Keratinocyte (primary cell): ENCODE data around the gene GANAB. TPM values are rescaled to one million over a fixed set of nuclear protein-coding genes. Genes with fewer than 3 reads are reported as not detected.
A peak's percentile ranks its signal among the peaks of the same experiment; 100 is the strongest.

Experiments used
- DNase-seq: peaks from one replicate; pipeline ENCODE4 v3.0.0-alpha.2; 2011; ENCODE audit warnings: low read depth, missing footprints, low spot score
- FAIRE-seq: peaks from 2 replicates; lab custom pipeline; 2011; peaks lifted over from hg19 to GRCh38; lab: Jason Lieb, UNC
- H2AFZ ChIP-seq: 2 replicates; pipeline ENCODE4 v1.6.0; 2012; ENCODE audit warnings: low read length, control low read depth, inconsistent platforms; ENCODE audit not compliant: control insufficient read depth
- H3K27ac ChIP-seq: 2 replicates; pipeline ENCODE4 v1.5.1; 2011; ENCODE audit warnings: low read length; ENCODE audit not compliant: control insufficient read depth, insufficient read depth
- H3K27me3 ChIP-seq: 3 replicates; pipeline ENCODE4 v1.6.0; 2011; ENCODE audit warnings: low read length; ENCODE audit not compliant: control insufficient read depth, insufficient read depth; ENCODE audit errors: extremely low read depth
- H3K36me3 ChIP-seq, 2 experiments: 2 replicates in 1 of 2; 3 replicates in 1 of 2; pipeline ENCODE4 v1.5.1; 2011; ENCODE audit warnings: low read length in 2 of 2, mild to moderate bottlenecking in 1 of 2; ENCODE audit not compliant: control insufficient read depth in 2 of 2, insufficient read depth in 2 of 2; ENCODE audit errors: extremely low read depth in 1 of 2
- H3K4me1 ChIP-seq: 3 replicates; pipeline ENCODE4 v1.5.1; 2011; ENCODE audit warnings: low read length; ENCODE audit not compliant: control insufficient read depth, insufficient read depth; ENCODE audit errors: extremely low read depth
- H3K4me2 ChIP-seq: 3 replicates; pipeline ENCODE4 v1.6.0; 2011; ENCODE audit warnings: low read depth, low read length; ENCODE audit not compliant: control insufficient read depth, insufficient read depth; ENCODE audit errors: extremely low read depth
- H3K4me3 ChIP-seq, 3 experiments: fragments of 200-600 bp in 1 of 3; sonication (generic) in 1 of 3; 2 replicates in 2 of 3; 3 replicates in 1 of 3; pipeline ENCODE4 v1.5.1; 2011 to 2016; ENCODE audit warnings: low read length in 3 of 3, mild to moderate bottlenecking in 3 of 3, control low read depth in 2 of 3, inconsistent platforms in 1 of 3, low read depth in 1 of 3, mixed read lengths in 1 of 3, mixed run types in 1 of 3, moderate library complexity in 1 of 3; ENCODE audit not compliant: control insufficient read depth in 2 of 3, insufficient read depth in 2 of 3; ENCODE audit errors: extremely low read depth in 1 of 3
- H3K79me2 ChIP-seq: 2 replicates; pipeline ENCODE4 v1.6.0; 2012; ENCODE audit warnings: low read length; ENCODE audit not compliant: control insufficient read depth, insufficient read depth
- H3K9ac ChIP-seq: 3 replicates; pipeline ENCODE4 v1.6.0; 2011; ENCODE audit warnings: low read length; ENCODE audit not compliant: control insufficient read depth, insufficient read depth; ENCODE audit errors: extremely low read depth
- H3K9me1 ChIP-seq: 3 replicates; pipeline ENCODE4 v1.6.0; 2011; ENCODE audit warnings: low read length; ENCODE audit not compliant: control insufficient read depth, insufficient read depth; ENCODE audit errors: extremely low read depth
- H3K9me3 ChIP-seq: 2 replicates; pipeline ENCODE4 v1.5.1; 2012; ENCODE audit warnings: low read depth, low read length; ENCODE audit not compliant: control insufficient read depth
- H4K20me1 ChIP-seq: 3 replicates; pipeline ENCODE4 v1.6.0; 2011; ENCODE audit warnings: low read length; ENCODE audit not compliant: control insufficient read depth, insufficient read depth; ENCODE audit errors: extremely low read depth
- EZH2 ChIP-seq: IDR thresholded peaks from one replicate; pipeline ENCODE4 v1.6.1; 2012; ENCODE audit warnings: inconsistent platforms, mild to moderate bottlenecking, low read length, moderate library complexity
- dilution Hi-C: fragments of 300-500 bp; cut with MboI; formaldehyde crosslinking; loops from one replicate; pipeline ENCODE4 v1.7.0; 2020; ENCODE audit warnings: low sequenced_read_pairs; ENCODE audit not compliant: extremely low pct_ligation_motif_present
- polyA plus RNA-seq, 5 experiments: library from polyadenylated mRNA; depleted of rRNA in 3 of 5; stranded (reverse) in 3 of 5; stranded (forward) in 1 of 5; unstranded in 1 of 5; fragments of >200 nt; gene quantifications; 1 replicate in 1 of 5; 2 replicates in 3 of 5; 3 replicates in 1 of 5; pipeline versions ENCODE4 v1.2.1 to v1.2.3, GENCODE V29; 2011 to 2012; ENCODE audit warnings: missing spikeins in 2 of 5, low read depth in 1 of 5, low replicate concordance in 1 of 5
- TF ChIP-seq, protein P1 (sequence below), 3 experiments: IDR thresholded peaks in 1 of 3; conservative IDR thresholded peaks in 1 of 3; optimal IDR thresholded peaks in 1 of 3; 2 replicates in 2 of 3; 3 replicates in 1 of 3; pipeline versions ENCODE3 to v1.5.1; 2011; ENCODE audit warnings: low read length in 3 of 3, mild to moderate bottlenecking in 3 of 3, moderate library complexity in 2 of 3, control low read depth in 1 of 3, inconsistent platforms in 1 of 3; ENCODE audit not compliant: insufficient read depth in 2 of 3; ENCODE audit errors: extremely low read depth in 1 of 3

GANAB gene
- polyA plus RNA-seq, 1 donor (not counting 4 experiments of a cell fraction or from before 2014, with no cell fraction given): 153 TPM

DNA sequence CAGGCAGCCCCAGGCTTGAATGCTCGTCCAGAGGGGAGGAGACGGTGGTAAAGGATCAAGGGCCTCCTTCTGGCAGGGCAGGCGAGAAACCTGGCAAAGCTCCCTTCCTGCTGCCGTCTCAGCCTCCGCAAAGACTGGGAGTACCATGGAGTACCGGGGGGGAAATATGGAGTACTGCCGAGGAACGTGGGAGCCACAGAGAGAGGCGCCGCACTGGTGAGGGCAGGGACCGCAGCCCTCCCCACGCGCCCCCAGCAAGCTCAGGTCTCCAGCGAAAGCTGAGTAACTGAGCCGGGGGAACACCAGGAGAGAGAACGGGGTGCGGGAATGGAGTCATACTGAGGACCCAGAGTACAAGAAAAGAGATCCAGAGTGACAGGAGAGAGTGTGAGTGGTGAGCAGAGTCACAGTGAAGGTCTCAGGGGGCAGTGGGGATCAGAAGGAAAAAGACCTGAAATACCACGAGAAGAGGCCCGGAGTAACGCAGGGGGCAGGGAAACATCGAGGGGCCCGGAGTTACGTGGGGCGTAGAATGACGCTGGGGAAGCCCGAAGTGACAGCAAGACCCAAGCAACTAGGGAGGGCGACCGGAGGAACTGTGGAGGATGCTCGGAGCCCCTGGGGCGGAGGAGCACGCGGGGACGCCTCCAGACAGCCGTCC is 34.6 kb downstream of the GANAB start:
- no peaks in the 10 kb centered on the region for H3K9me1 ChIP-seq
- H3K9me3 ChIP-seq: no peaks in the 10 kb centered on the region
- no peaks in the 10 kb centered on the region for H3K27me3 ChIP-seq
- dilution Hi-C loops: no loop called here
- TF ChIP-seq EZH2: no peak
- no peaks in the 10 kb centered on the region for H3K79me2 ChIP-seq
- H3K4me1 ChIP-seq: peaks cover 20% of the 10 kb centered on the region
- peak overlapping the region; percentile 78 for H3K9ac ChIP-seq
- H3K27ac ChIP-seq: peak overlapping the region; percentile 48
- peak overlapping the region; percentile 87 for H2AFZ ChIP-seq
- DNase-seq: no peak
- H3K4me2 ChIP-seq: peak overlapping the region; percentile 78
- H3K36me3 ChIP-seq: peaks cover 12 to 20% of the 10 kb centered on the region in 2 experiments
- peak overlapping the region; percentile 60 to 85 (median 75) for H3K4me3 ChIP-seq
- H4K20me1 ChIP-seq: no peaks in the 10 kb centered on the region
- FAIRE-seq: no peak

DNA sequence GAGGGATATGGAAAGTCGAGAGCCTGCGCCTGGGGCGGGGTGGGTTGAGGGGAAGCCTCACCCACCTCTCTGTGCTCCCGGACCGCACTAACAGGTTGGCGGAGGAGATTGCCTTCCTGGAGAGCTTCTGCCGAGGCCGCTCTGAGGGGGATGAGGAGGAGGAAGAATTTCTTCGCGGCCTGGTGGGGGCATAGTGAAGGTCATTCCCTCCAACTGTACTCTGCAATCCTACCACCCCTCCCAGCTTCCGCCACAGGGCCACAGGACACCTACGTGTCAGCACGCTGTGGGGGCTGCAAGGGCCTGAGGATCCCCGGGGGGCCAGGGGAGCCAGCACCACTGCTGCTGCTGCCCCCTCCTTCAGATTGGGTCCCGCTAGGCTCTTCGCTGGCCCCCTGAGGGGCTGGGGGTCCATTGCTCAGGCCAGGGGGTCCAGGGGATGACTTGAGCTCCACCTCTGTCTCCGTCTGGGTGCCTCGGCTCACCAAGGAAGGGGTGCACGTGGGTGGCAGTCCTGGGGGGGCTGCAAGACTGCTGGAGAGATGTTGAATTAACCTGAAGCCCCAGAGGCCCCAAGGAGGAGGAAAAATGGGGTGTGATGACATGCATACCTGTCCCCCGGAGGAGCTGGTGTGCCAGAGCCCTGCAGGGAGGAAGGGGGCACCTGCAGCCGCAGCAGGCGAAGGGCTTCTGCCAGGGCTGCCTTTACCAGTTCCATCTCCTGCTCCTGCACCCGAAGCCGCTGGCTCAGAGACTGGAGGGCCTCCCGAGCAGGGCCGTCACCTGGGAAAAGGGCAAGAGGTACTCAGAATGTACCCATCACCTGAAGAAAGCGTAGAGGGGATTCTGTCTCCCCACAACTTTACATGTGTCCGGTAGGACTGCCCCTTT is 35.4 kb downstream of the GANAB start:
- no peaks in the 10 kb centered on the region for H3K79me2 ChIP-seq
- no peaks in the 10 kb centered on the region for H4K20me1 ChIP-seq
- H3K9ac ChIP-seq: peak overlapping the region; percentile 78
- H3K9me1 ChIP-seq: no peaks in the 10 kb centered on the region
- peak overlapping the region; percentile 60 to 85 (median 75) for H3K4me3 ChIP-seq
- dilution Hi-C loops: no loop called here
- H2AFZ ChIP-seq: peak overlapping the region; percentile 87
- FAIRE-seq: no peak
- TF ChIP-seq EZH2: no peak
- TF ChIP-seq, protein P1, sequence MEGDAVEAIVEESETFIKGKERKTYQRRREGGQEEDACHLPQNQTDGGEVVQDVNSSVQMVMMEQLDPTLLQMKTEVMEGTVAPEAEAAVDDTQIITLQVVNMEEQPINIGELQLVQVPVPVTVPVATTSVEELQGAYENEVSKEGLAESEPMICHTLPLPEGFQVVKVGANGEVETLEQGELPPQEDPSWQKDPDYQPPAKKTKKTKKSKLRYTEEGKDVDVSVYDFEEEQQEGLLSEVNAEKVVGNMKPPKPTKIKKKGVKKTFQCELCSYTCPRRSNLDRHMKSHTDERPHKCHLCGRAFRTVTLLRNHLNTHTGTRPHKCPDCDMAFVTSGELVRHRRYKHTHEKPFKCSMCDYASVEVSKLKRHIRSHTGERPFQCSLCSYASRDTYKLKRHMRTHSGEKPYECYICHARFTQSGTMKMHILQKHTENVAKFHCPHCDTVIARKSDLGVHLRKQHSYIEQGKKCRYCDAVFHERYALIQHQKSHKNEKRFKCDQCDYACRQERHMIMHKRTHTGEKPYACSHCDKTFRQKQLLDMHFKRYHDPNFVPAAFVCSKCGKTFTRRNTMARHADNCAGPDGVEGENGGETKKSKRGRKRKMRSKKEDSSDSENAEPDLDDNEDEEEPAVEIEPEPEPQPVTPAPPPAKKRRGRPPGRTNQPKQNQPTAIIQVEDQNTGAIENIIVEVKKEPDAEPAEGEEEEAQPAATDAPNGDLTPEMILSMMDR (optimal IDR thresholded peaks at IDR 0.05 in 1 of 3, IDR thresholded peaks at IDR 0.05 in 1 of 3, conservative IDR thresholded peaks at IDR 0.05 in 1 of 3; ENCODE audit: extremely low read depth in 1 of 3, insufficient read depth in 2 of 3, low read length in 3 of 3): no peak
- peak overlapping the region; percentile 78 for H3K4me2 ChIP-seq
- no peak for DNase-seq
- no peaks in the 10 kb centered on the region for H3K9me3 ChIP-seq
- H3K27ac ChIP-seq: peak overlapping the region; percentile 48
- H3K36me3 ChIP-seq: peaks cover 10 to 14% of the 10 kb centered on the region in 2 experiments
- H3K4me1 ChIP-seq: peaks cover 20% of the 10 kb centered on the region
- H3K27me3 ChIP-seq: no peaks in the 10 kb centered on the region
